Stimulated activated CD4-positive, alpha-beta T cell treated with anti-CD3 and anti-CD28 coated beads, Interleukin-15, amount 100 ng/mL, for 1 hour (primary cell): ENCODE results near the gene ASPM.
"Not testable (repeated sequence)": the region's sequence is repeated elsewhere in the genome, so short reads cannot be mapped to it uniquely, and the experiment has no call there.

Source experiments
- DNase-seq, 2 donors: peaks; one replicate each; pipeline ENCODE4 v3.0.0-alpha.2; 2020; ENCODE audit warnings: low read depth in 1 of 2, low spot score in 1 of 2

ASPM gene

GRCh38 chr1:197144570-197145325 is 1.7 kb downstream of the ASPM start:
- DNase-seq = no peak

DNA sequence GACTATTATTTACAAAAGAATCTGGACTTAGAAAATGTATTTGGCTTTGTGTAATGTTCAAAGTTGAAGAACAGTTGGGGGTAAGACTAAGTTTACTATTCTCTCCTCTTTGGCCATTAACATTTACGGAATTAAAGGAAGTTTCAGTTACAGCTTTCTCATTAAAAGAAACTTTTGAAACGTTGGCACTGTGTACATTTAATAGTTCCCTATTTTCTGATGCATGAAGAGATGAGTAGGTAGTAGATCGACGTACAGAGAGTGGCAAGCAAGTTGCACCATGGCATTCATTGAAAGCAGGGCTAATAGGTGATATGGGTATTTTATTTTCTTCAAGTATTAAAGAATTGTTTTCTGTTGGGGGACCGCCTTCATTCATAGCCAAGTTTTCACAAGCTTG is 3.2 kb downstream of the ASPM start:
- DNase-seq = no peak

GRCh38 chr1:197141575-197141974 is 4.9 kb downstream of the ASPM start:
- DNase-seq = no peak

DNA sequence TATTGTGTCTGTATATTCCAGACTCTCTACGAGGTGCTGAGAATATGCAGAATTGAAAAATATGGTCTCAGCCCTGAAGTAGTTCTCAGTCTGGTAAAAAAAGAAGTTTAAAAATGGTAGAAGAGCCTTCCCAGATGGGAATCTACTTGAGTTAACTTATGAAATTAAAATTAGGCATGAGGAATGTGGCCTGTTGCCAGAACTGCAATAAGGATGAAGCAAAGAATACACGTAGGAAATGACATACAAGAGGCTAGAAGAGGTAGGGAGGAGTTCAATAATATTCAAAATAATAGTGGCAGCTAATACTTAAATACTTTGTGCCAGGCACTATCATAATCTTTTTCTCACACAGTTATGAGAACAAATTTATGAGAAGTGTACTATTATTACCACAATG is 6.3 kb downstream of the ASPM start:
- no peak for DNase-seq

- no peak for DNase-seq
These were observed 7.3 kb downstream of the ASPM start for GRCh38 chr1:197139169-197139568.

GRCh38 chr1:197137322-197137721 is 9.1 kb downstream of the ASPM start:
- DNase-seq = no peak

DNA sequence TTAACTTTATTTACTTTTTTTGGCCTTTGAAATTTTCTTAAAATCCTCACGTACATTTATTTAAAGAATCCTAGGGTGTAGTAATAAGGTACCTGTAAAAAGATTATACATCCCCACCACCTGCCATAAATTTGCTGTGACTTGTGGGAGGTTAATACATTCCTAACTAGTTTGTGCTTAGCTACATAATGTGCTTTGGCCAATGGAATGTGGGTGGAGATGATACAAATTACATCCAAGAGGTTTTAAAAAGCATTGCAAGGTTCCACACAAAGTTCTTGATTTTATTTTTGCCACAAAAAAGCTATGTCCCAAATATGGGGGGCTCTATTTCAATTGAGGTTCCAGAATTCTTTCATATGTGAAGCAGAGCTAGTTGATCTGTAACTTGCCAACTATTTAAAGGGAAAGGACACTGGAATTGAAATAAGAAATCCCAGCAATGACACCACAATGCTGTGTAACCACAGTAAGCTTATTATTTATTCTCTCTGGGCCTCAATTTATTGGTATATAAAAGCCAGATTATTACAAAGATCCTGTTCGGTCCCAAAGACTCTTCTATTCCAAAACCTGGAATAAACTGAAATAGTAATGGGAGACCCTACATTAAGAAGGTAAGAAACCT is 15.7 kb downstream of the ASPM start:
- DNase-seq = no peak

DNA sequence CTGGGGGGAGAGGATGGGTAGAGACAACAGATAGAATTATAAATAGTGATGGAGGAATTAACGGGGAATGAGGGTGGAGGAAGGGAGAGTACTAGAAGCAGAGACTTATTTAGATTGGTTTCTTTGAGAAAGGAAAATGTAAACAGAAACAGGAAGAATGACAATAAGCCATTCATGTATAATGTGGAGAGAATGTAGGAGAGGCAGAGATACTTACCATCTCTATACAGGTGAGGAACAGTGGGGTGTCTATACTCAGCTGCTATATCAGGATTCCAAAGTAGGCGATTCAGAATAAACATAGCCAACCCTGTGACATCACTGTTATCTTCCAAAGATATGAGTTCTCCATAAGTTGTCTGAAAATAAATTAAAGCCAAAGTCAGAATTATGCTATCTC is 16.8 kb downstream of the ASPM start:
- DNase-seq = no peak

- no peak for DNase-seq
These were observed 19.1 kb downstream of the ASPM start for GRCh38 chr1:197127246-197127912.

- no peak for DNase-seq
These were observed 19.8 kb downstream of the ASPM start for GRCh38 chr1:197126691-197127090.

DNA sequence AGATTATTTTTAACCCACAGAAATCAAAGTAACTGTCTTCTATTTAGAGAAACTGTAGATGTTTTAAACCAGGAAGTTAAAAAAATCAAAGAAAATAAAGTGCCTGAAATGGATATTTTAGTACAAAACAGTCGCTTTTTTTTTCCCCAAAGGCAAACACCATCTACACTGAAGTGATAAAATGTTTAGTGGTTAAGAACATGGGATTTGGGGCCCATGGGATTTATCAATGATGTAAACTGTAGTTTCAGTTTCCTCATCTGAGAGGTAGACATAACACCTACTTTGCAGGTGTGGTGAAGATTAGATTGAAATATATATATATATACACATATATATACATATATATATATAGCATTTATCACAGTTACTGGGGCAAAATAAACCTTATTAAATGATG is 22.1 kb downstream of the ASPM start:
- DNase-seq = no peak

DNA sequence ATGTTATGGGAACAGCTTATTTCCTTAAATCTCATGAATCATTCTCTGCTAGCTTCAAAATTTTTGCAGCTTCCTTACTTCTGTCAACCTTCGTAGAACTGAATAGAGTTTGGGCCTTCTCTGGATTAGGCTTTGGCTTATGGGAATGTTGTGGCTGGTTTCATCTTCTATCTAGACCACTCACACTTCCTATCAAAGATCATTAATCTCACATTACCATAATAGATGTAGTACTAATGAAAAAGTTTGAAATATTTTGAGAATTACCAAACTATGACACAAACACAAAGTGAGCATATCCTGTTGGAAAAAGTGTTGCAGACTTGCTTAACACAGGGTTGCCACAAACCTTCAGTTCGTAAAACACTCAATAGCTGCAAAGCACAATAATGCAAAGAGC is 30.3 kb downstream of the ASPM start:
- no peak for DNase-seq

GRCh38 chr1:197106869-197107268 is 39.6 kb downstream of the ASPM start:
- DNase-seq = no peak

GRCh38 chr1:197103300-197103699 is 43.2 kb downstream of the ASPM start:
- DNase-seq = no peak

DNA sequence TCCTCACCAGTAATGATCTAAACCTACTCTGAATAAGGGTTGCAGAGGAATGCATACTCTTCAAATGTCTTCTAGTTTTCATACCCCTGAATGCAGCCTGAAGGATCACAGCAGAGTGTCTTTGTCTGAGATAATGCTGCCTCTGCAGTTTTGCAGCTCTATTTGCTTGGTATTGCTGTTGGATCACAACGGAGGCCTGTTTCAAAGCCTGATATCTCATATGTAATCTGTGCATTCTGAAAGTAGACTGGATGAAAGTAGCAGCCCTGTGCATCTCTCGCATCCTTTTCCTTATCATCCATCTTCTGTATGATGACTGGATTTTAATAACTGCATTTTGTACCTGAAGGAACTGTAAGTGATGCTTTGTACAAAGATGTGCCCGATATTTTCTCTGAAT is 44.5 kb downstream of the ASPM start:
- no peak for DNase-seq

- no peak for DNase-seq
These were observed 45.8 kb downstream of the ASPM start for GRCh38 chr1:197100677-197101076.

- no peak for DNase-seq
These were observed 47.0 kb downstream of the ASPM start for GRCh38 chr1:197099444-197099843.

DNA sequence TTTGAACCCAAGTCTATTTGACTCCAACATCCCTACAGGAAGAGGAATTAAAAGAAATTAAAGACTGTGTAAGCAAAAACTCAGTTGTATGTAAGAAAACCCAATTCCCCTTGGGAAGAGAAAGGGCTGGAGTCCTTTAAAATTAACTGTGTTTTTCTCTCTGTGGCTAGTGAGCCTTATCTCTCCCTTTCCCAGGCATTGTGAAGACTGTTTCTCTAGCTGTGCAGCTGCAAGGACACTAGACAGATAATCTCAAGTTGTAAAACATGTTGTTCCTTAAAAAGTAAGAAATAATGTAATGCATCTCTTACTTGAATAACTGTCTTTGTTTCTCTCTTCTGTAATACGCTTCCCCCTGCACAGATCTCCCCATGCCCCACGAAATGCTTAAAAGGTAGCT is 49.5 kb downstream of the ASPM start:
- not testable (repeated sequence) for DNase-seq

- DNase-seq = no peak
These were observed 50.3 kb downstream of the ASPM start for GRCh38 chr1:197096137-197096536.

DNA sequence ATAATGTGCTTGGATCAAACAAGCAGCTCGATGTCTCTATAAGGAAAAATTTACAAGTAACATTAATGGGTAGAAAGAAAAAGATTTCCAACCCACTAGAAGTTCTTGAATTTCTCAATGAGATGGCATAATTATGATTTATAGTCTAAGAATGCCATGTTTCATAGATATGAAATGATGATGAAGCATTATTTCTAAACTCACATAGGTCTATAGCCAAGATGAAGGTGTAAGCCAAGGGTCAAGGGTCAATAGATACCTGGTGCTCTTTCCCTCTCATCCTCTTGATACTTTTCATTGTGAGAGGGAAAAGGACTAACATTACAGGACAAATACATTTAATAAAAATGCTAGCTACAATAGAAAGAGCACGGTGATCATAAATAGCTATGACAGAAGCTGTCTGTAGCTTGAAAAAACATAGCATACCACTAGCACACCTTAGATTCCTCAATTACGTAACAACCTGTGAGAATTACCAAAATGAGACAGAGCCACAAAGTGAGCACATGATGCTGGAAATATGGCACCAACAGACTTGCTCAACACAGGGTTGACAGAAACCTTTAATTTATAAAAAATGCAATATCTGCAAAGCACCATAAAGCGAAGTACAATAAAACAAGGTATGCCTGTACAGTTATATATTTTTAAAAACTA is 53.1 kb downstream of the ASPM start:
- DNase-seq = no peak

DNA sequence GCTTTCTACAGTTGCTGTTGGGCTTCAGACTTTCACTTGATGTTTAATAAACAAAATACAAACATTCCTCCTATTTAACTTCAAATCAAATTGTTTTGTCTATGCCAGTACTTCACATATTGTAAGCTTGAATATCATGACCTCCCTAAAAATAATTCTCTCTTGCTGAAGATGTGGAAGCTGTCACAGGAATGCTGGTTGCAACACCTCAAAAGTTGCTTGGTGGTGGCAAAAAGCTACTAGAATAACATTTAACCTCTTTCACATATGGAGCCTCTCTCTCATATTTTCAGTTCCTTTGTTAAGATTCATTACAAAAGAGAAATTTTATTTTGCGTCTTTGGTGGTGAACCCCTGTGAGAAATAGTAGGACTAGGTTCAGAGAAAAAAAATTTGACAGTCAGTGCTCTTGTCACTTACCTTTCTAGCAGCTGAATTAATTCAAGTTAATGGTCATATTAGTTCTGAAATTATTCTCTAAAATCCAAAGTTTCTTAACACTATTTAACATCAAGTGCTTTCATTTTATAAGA is 53.9 kb downstream of the ASPM start:
- no peak for DNase-seq

- no peak for DNase-seq
These were observed 63.0 kb downstream of the ASPM start for GRCh38 chr1:197083474-197083873.
